Ovary (tissue), 3 donors: ENCODE results near the gene ANKRD33.

Source experiments
- EP300 ChIP-seq: sonication (generic); formaldehyde crosslinking; IDR thresholded peaks from one replicate; pipeline ENCODE4 v1.6.1; 2017; ENCODE audit warnings: antibody characterized with exemption
- POLR2A ChIP-seq: fragments of 450-650 bp; IDR thresholded peaks from one replicate; pipeline ENCODE4 v1.6.1; 2017; ENCODE audit warnings: antibody characterized with exemption, mild to moderate bottlenecking, moderate library complexity
- TF ChIP-seq, protein P1 (sequence below), 3 donors: fragments of 450-650 bp in 2 of 3; fragments of 200-600 bp in 1 of 3; IDR thresholded peaks; one replicate each; pipeline versions ENCODE4 v1.5.1 to v1.8.0; 2016 to 2022; ENCODE audit warnings: antibody characterized with exemption in 3 of 3, mild to moderate bottlenecking in 1 of 3
- donor health status: DM: no; HTN: no; CAD: no.

- TF ChIP-seq, protein P1, sequence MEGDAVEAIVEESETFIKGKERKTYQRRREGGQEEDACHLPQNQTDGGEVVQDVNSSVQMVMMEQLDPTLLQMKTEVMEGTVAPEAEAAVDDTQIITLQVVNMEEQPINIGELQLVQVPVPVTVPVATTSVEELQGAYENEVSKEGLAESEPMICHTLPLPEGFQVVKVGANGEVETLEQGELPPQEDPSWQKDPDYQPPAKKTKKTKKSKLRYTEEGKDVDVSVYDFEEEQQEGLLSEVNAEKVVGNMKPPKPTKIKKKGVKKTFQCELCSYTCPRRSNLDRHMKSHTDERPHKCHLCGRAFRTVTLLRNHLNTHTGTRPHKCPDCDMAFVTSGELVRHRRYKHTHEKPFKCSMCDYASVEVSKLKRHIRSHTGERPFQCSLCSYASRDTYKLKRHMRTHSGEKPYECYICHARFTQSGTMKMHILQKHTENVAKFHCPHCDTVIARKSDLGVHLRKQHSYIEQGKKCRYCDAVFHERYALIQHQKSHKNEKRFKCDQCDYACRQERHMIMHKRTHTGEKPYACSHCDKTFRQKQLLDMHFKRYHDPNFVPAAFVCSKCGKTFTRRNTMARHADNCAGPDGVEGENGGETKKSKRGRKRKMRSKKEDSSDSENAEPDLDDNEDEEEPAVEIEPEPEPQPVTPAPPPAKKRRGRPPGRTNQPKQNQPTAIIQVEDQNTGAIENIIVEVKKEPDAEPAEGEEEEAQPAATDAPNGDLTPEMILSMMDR (IDR thresholded peaks at IDR 0.05): no peak
- no peak for TF ChIP-seq EP300
- no peak for TF ChIP-seq POLR2A
Observed at GRCh38 chr12:51913071-51914033, 25.4 kb downstream of the ANKRD33 start.
